Activated T-helper 1 cell treated with anti-CD3 and anti-CD28 coated beads, Interleukin-12 subunit alpha, Interleukin-12 subunit beta, Interleukin-2, Interleukin-4 antibody, amounts not matched to agents 30 ng/mL and 10 ng/mL and 1 ng/mL, durations not matched to agents 14 hours and 24 hours and 36 hours (primary cell): ENCODE data around the gene CNTNAP5. TPM values are rescaled to one million over a fixed set of nuclear protein-coding genes. Genes with fewer than 3 reads are reported as not detected.

Source experiments
- DNase-seq: peaks from one replicate; pipeline ENCODE4 v3.0.0; 2021; ENCODE audit warnings: low spot score
- H3K27ac Mint-ChIP-seq: one replicate; pipeline ENCODE4 v1.8.0; 2021; ENCODE audit warnings: mild to moderate bottlenecking, mixed read lengths
- H3K27me3 Mint-ChIP-seq: one replicate; pipeline ENCODE4 v1.8.0; 2022; ENCODE audit warnings: mild to moderate bottlenecking, moderate library complexity, mixed read lengths; ENCODE audit not compliant: insufficient read depth
- H3K36me3 Mint-ChIP-seq: one replicate; pipeline ENCODE4 v1.8.0; 2021; ENCODE audit warnings: low read depth, mixed read lengths
- H3K4me1 Mint-ChIP-seq: one replicate; pipeline ENCODE4 v1.8.0; 2021; ENCODE audit warnings: low read depth, mixed read lengths
- H3K4me3 Mint-ChIP-seq: one replicate; pipeline ENCODE4 v1.8.0; 2021; ENCODE audit warnings: mild to moderate bottlenecking, moderate library complexity, mixed read lengths
- H3K9me3 Mint-ChIP-seq: one replicate; pipeline ENCODE4 v1.8.0; 2021; ENCODE audit warnings: mixed read lengths
- intact Hi-C: fragments of 100-400 bp; cut with micrococcal nuclease; formaldehyde crosslinking; loops from one replicate; pipeline ENCODE4 v1.15.1; 2024
- total RNA-seq: library from RNA; stranded (reverse); gene quantifications from 2 replicates; pipeline ENCODE4 v1.2.3, GENCODE V29; 2022

Gene CNTNAP5
- total RNA-seq, 1 donor from 2014 or later, result not detected

DNA sequence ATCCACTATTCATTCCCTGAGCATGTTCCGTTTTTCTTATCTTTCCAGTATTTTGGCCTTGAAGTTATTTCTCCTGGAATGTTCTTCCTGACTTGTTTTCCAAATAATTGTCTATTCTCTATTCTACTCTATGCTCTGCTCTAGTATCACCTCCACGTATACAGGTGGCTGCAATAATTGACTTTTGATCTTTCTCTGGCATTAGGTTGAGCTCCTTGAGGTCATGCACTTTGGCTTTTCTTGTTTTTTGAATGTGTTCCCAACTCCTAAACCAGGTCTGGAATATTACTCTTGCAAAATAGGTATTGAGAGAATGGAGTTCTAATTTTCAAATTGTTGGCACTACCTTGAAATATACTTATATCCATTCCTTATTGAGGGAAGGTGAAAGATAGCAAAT is 550.4 kb downstream of the CNTNAP5 start:
- no peak for DNase-seq
- H3K36me3 Mint-ChIP-seq, result no peaks in the 10 kb centered on the region

GRCh38 chr2:124580263-124580662 is 555.2 kb downstream of the CNTNAP5 start:
- H3K36me3 Mint-ChIP-seq, result no peaks in the 10 kb centered on the region
- no peaks in the 10 kb centered on the region for H3K27me3 Mint-ChIP-seq
- intact Hi-C loops, result no loop called here
- peaks cover 4% of the 10 kb centered on the region for H3K9me3 Mint-ChIP-seq
- H3K4me3 Mint-ChIP-seq, result no peak overlapping the region
- no peak for DNase-seq
- no peaks in the 10 kb centered on the region for H3K4me1 Mint-ChIP-seq
- H3K27ac Mint-ChIP-seq, result no peak overlapping the region

More for the DNA sequence above, 550.4 kb downstream of the CNTNAP5 start:
- H3K27ac Mint-ChIP-seq, result no peak overlapping the region
- peaks cover 4% of the 10 kb centered on the region for H3K9me3 Mint-ChIP-seq
- intact Hi-C loops, result no loop called here
- no peak overlapping the region for H3K4me3 Mint-ChIP-seq
- no peaks in the 10 kb centered on the region for H3K27me3 Mint-ChIP-seq
- no peaks in the 10 kb centered on the region for H3K4me1 Mint-ChIP-seq

GRCh38 chr2:124582387-124582786 is 557.3 kb downstream of the CNTNAP5 start:
- Mint-ChIP-seq H3K4me3 (no peak overlapping the region), H3K36me3 (no peaks in the 10 kb centered on the region), H3K27me3 (no peaks in the 10 kb centered on the region), H3K27ac (no peak overlapping the region), H3K4me1 (no peaks in the 10 kb centered on the region), H3K9me3 (peaks cover 3% of the 10 kb centered on the region)
- intact Hi-C loops, result no loop called here
- DNase-seq, result no peak

- Mint-ChIP-seq H3K27ac (no peak overlapping the region), H3K9me3 (no peaks in the 10 kb centered on the region), H3K36me3 (no peaks in the 10 kb centered on the region), H3K4me3 (no peak overlapping the region), H3K27me3 (no peaks in the 10 kb centered on the region), H3K4me1 (no peaks in the 10 kb centered on the region)
- no peak for DNase-seq
- intact Hi-C loops, result no loop called here
These were observed 559.5 kb downstream of the CNTNAP5 start for GRCh38 chr2:124584615-124585014.

DNA sequence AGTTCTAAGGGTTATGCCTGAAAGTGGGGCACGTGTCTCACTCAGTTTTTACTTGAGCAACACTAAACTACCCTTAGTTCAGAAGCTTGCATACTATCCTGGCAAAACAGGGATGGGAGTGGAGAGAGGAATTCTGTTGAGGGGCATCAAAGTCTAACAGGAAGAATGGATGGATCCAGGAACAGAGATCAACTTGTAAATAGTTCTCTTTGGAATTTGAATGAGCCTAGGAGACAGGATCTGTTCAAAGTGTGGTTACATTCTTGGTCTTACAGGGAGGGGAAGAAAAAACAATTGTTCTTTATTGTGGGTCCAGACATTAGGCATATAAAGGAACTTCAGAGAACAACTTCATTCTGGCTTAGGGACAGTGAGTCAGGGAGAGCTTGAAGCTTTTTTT is 560.2 kb downstream of the CNTNAP5 start:
- intact Hi-C loops, result no loop called here
- H3K27ac Mint-ChIP-seq, result no peak overlapping the region
- H3K4me3 Mint-ChIP-seq, result no peak overlapping the region
- DNase-seq, result no peak
- H3K9me3 Mint-ChIP-seq, result no peaks in the 10 kb centered on the region
- no peaks in the 10 kb centered on the region for H3K4me1 Mint-ChIP-seq
- H3K36me3 Mint-ChIP-seq, result no peaks in the 10 kb centered on the region
- no peaks in the 10 kb centered on the region for H3K27me3 Mint-ChIP-seq

GRCh38 chr2:124586210-124586609 is 561.1 kb downstream of the CNTNAP5 start:
- no peak for DNase-seq
- Mint-ChIP-seq H3K27me3 (no peaks in the 10 kb centered on the region), H3K36me3 (no peaks in the 10 kb centered on the region), H3K4me1 (no peaks in the 10 kb centered on the region), H3K9me3 (no peaks in the 10 kb centered on the region), H3K27ac (no peak overlapping the region), H3K4me3 (no peak overlapping the region)
- intact Hi-C loops, result no loop called here

GRCh38 chr2:124586835-124587234 is 561.7 kb downstream of the CNTNAP5 start:
- Mint-ChIP-seq H3K4me3 (no peak overlapping the region), H3K9me3 (no peaks in the 10 kb centered on the region), H3K27ac (no peak overlapping the region), H3K4me1 (no peaks in the 10 kb centered on the region), H3K36me3 (no peaks in the 10 kb centered on the region), H3K27me3 (no peaks in the 10 kb centered on the region)
- DNase-seq, result no peak
- intact Hi-C loops, result no loop called here

GRCh38 chr2:124589971-124590370 is 564.9 kb downstream of the CNTNAP5 start:
- Mint-ChIP-seq H3K27me3 (no peaks in the 10 kb centered on the region), H3K36me3 (no peaks in the 10 kb centered on the region), H3K4me1 (no peaks in the 10 kb centered on the region), H3K4me3 (no peak overlapping the region), H3K27ac (no peak overlapping the region), H3K9me3 (no peaks in the 10 kb centered on the region)
- no peak for DNase-seq
- intact Hi-C loops, result no loop called here

DNA sequence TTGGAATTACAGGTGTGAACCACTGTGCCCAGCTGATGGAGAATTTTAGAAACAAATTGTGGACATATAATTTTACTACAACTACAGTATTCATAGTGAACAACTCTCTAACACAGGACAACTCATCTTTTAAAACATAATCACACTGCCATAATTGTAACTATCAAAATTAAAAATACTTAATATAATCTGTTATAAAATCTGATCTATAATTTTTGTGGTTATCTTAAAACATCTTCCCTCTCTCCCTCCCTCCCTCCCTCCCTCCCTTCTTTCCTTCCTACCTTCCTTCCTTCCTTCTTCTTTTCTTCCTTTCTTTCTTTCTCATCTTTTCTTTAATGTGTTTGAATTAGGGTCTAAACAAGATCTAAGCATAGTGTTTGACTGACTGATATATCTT is 577.7 kb downstream of the CNTNAP5 start:
- no peaks in the 10 kb centered on the region for H3K27me3 Mint-ChIP-seq
- intact Hi-C loops, result no loop called here
- no peaks in the 10 kb centered on the region for H3K36me3 Mint-ChIP-seq
- H3K27ac Mint-ChIP-seq, result no peak overlapping the region
- no peak overlapping the region for H3K4me3 Mint-ChIP-seq
- peaks cover 11% of the 10 kb centered on the region for H3K9me3 Mint-ChIP-seq
- DNase-seq, result no peak
- H3K4me1 Mint-ChIP-seq, result no peaks in the 10 kb centered on the region

- Mint-ChIP-seq H3K4me1 (no peaks in the 10 kb centered on the region), H3K27ac (no peak overlapping the region)
- intact Hi-C loops, result no loop called here
These were observed 579.9 kb downstream of the CNTNAP5 start for GRCh38 chr2:124604940-124605339.

DNA sequence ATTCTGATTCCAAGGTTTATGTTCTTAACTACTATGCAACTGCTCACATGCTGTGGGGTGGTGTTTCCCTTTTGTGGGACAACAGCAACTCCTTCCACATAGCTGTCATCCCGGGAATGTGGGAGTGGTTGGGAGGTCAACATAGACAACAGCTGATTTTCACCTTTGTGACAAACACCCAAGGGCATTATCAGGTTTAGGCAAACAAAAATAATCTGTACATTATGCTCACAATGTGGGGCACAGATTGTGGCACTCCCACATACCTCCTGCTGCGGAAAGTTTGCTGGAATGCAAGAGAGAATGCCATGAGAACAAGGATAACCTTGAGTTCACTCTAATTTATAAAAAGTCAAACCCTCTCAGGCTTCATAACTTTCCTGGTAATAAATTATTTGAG is 582.6 kb downstream of the CNTNAP5 start:
- Mint-ChIP-seq H3K4me1 (no peaks in the 10 kb centered on the region), H3K4me3 (no peak overlapping the region), H3K27ac (no peak overlapping the region), H3K36me3 (no peaks in the 10 kb centered on the region), H3K9me3 (peaks cover 4% of the 10 kb centered on the region), H3K27me3 (no peaks in the 10 kb centered on the region)
- intact Hi-C loops, result no loop called here
- DNase-seq, result no peak

More at GRCh38 chr2:124604940-124605339, 579.9 kb downstream of the CNTNAP5 start:
- no peaks in the 10 kb centered on the region for H3K36me3 Mint-ChIP-seq
- DNase-seq, result no peak
- no peak overlapping the region for H3K4me3 Mint-ChIP-seq
- H3K27me3 Mint-ChIP-seq, result no peaks in the 10 kb centered on the region
- peaks cover 4% of the 10 kb centered on the region for H3K9me3 Mint-ChIP-seq

DNA sequence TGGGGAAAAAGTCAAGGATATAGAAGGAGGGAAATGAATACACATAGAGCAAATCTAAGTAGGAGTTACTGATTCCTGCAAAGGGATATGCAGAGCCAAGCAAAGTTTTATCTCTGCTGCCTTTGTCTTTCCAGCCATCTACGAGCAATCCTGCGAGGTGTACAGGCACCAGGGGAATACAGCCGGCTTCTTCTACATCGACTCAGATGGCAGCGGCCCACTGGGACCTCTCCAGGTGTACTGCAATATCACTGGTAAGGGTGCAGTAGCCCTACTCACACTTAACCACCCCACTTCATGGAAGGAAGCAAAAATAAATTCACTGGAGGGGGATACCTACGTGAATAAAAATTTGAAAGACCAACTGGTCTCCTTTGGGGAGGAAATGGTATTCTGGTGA is 584.6 kb downstream of the CNTNAP5 start:
- H3K9me3 Mint-ChIP-seq, result peaks cover 4% of the 10 kb centered on the region
- no peaks in the 10 kb centered on the region for H3K27me3 Mint-ChIP-seq
- H3K27ac Mint-ChIP-seq, result no peak overlapping the region
- no peak overlapping the region for H3K4me3 Mint-ChIP-seq
- DNase-seq, result no peak
- H3K36me3 Mint-ChIP-seq, result no peaks in the 10 kb centered on the region
- H3K4me1 Mint-ChIP-seq, result no peaks in the 10 kb centered on the region
- intact Hi-C loops, result no loop called here

DNA sequence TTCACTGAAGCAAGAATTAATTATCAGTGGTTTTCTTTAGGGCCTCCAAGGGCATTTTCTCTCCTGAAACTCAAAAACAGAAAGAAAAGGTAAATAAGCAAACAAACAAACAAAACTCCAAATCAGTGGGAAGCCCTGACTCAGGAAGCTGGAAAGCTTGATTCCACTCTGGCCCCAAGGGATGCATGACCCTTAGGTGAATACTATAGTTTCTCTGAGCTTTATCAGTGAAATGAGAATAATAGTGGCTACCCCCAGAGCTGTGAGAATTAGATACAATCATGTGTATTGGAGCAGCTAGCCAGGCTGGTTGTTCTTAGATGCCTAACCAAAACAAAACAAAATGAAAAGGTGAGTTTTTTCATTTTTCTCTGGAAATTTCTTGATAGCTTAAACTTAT is 585.1 kb downstream of the CNTNAP5 start:
- intact Hi-C loops, result no loop called here
- no peaks in the 10 kb centered on the region for H3K27me3 Mint-ChIP-seq
- DNase-seq, result no peak
- no peak overlapping the region for H3K27ac Mint-ChIP-seq
- no peak overlapping the region for H3K4me3 Mint-ChIP-seq
- H3K9me3 Mint-ChIP-seq, result peaks cover 4% of the 10 kb centered on the region
- no peaks in the 10 kb centered on the region for H3K4me1 Mint-ChIP-seq
- no peaks in the 10 kb centered on the region for H3K36me3 Mint-ChIP-seq

DNA sequence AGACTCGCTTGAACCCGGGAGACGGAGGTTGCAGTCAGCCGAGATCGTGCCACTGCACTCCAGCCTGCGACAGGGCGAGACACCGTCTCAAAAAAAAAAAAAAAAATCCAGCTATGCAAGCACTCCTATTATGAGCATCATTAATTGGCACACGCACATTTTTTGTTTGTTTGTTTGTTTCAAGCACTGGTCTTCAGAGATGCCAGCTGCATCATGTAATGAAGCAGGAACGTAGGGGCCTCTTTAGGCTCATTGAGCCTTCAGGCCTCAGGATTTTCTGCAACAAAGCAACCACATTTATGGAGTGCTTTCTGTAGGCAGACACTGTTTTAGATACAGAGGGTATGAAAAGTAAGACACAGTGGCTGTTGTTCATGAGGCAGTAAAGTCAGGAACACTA is 585.8 kb downstream of the CNTNAP5 start:
- H3K27me3 Mint-ChIP-seq, result no peaks in the 10 kb centered on the region
- no peaks in the 10 kb centered on the region for H3K4me1 Mint-ChIP-seq
- DNase-seq, result no peak
- intact Hi-C loops, result no loop called here
- no peak overlapping the region for H3K4me3 Mint-ChIP-seq
- no peak overlapping the region for H3K27ac Mint-ChIP-seq
- peaks cover 4% of the 10 kb centered on the region for H3K9me3 Mint-ChIP-seq
- H3K36me3 Mint-ChIP-seq, result no peaks in the 10 kb centered on the region
